22Rv1 (cell line): Measurements from ENCODE around the gene HERC3.

ENCODE experiments used
- ZFX ChIP-seq: fragments of 450-650 bp; IDR thresholded peaks from 2 replicates; pipeline ENCODE4 v1.6.1; 2017; ENCODE audit warnings: antibody characterized with exemption, borderline replicate concordance
- TF ChIP-seq, protein P1 (sequence below): fragments of 450-650 bp; IDR thresholded peaks from 2 replicates; pipeline ENCODE4 v1.5.1; 2017; ENCODE audit warnings: mild to moderate bottlenecking

DNA sequence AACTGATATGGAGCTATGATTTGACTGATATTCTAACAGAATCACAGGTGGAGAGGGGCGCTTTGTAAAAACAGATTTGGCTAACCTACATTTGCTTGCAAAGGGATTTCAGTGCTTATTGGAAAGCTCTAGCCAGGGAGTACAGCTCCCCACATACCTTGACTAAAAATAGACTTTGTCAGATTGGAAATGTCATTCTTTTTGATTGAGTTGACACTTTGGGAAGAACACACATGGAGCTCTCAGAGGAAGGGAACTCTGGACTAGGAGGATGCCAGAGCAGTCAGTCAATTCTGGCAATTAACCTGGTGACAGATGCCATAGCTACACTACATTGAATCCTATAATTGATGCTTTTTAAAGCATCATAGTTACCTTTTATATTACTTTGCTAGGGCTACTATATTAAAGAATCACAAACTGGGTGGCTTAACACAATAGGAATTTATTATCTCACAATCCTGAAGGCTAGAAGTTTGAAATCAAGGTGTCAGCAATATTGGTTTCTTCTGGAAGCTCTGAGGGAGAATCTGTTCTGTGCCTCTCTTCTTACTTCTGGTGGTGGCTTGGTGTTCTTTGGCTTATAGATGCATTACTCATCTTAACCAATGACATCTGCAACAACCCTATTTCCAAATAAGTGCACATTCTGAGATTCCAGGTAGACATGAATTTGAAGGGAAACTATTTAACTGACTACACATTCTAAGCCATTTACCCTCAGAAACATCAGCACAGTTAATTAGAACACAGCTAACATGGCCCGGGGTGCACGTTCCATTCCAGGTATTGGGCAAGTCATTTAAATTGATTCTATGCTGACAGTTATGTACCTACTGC lies 8.4 kb upstream of the HERC3 start:
- TF ChIP-seq, protein P1, sequence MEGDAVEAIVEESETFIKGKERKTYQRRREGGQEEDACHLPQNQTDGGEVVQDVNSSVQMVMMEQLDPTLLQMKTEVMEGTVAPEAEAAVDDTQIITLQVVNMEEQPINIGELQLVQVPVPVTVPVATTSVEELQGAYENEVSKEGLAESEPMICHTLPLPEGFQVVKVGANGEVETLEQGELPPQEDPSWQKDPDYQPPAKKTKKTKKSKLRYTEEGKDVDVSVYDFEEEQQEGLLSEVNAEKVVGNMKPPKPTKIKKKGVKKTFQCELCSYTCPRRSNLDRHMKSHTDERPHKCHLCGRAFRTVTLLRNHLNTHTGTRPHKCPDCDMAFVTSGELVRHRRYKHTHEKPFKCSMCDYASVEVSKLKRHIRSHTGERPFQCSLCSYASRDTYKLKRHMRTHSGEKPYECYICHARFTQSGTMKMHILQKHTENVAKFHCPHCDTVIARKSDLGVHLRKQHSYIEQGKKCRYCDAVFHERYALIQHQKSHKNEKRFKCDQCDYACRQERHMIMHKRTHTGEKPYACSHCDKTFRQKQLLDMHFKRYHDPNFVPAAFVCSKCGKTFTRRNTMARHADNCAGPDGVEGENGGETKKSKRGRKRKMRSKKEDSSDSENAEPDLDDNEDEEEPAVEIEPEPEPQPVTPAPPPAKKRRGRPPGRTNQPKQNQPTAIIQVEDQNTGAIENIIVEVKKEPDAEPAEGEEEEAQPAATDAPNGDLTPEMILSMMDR: no peak
- no peak for TF ChIP-seq ZFX
